AG10803 (cell line): ENCODE measurements around the gene BORCS5.
"Not testable (repeated sequence)": the region's sequence is repeated elsewhere in the genome, so short reads cannot be mapped to it uniquely, and the experiment has no call there.

Source experiments
- DNase-seq: peaks from one replicate; pipeline ENCODE4 v3.0.0; 2010; ENCODE audit warnings: low read depth
- H3K4me3 ChIP-seq: 2 replicates; pipeline ENCODE4 v1.5.1; 2011; ENCODE audit warnings: mild to moderate bottlenecking, low read length, control low read depth
- CTCF ChIP-seq: conservative IDR thresholded peaks from 2 replicates; pipeline ENCODE4 v1.5.1; 2011; ENCODE audit warnings: mild to moderate bottlenecking, low read length, control low read depth, inconsistent platforms

The BORCS5 gene

GRCh38 chr12:12356896-12357718, at the start of gene BORCS5:
TSS of gene BORCS5 (plus strand) at chr12:12357078. CDS start at chr12:12357452, 374 bp downstream.
- TF ChIP-seq CTCF: peak; percentile 28
- DNase-seq: peak; percentile 90
- H3K4me3 ChIP-seq: peak within 1 kb of the TSS; percentile 87

- not testable (repeated sequence) for DNase-seq, H3K4me3 ChIP-seq
These were observed 46.2 kb upstream of the BORCS5 start for GRCh38 chr12:12310695-12311094.

GRCh38 chr12:12315838-12316237, 41.0 kb upstream of the BORCS5 start:
- no peak for TF ChIP-seq CTCF

GRCh38 chr12:12319451-12320183, 37.3 kb upstream of the BORCS5 start:
- no peak for TF ChIP-seq CTCF
- no peak overlapping the region for H3K4me3 ChIP-seq
- DNase-seq: peak; percentile 7

More at GRCh38 chr12:12315838-12316237, 41.0 kb upstream of the BORCS5 start:
- no peak overlapping the region for H3K4me3 ChIP-seq
- DNase-seq: no peak

- H3K4me3 ChIP-seq: no peak overlapping the region
- DNase-seq: no peak
- no peak for TF ChIP-seq CTCF
These were observed 33.8 kb upstream of the BORCS5 start for GRCh38 chr12:12323118-12323517.

GRCh38 chr12:12323591-12323990, 33.3 kb upstream of the BORCS5 start:
- no peak overlapping the region for H3K4me3 ChIP-seq
- peak; percentile 54 for DNase-seq
- TF ChIP-seq CTCF: no peak

GRCh38 chr12:12326262-12326661, 30.6 kb upstream of the BORCS5 start:
- no peak for TF ChIP-seq CTCF
- H3K4me3 ChIP-seq: no peak overlapping the region
- DNase-seq: no peak
